NT2/D1 (cell line): ENCODE measurements around the gene ASPSCR1.

Experiments
- DNase-seq: peaks from one replicate; pipeline ENCODE4 v3.0.0-alpha.2; 2011; ENCODE audit warnings: low read depth, low spot score
- H3K27me3 ChIP-seq: 2 replicates; pipeline ENCODE4 v1.6.0; 2011; ENCODE audit warnings: mild to moderate bottlenecking; ENCODE audit not compliant: insufficient read length, insufficient read depth
- H3K36me3 ChIP-seq: 2 replicates; pipeline ENCODE4 v1.6.1; 2011; ENCODE audit warnings: mild to moderate bottlenecking, low read length, mixed read lengths; ENCODE audit not compliant: insufficient read depth, insufficient read length
- H3K4me1 ChIP-seq: 2 replicates; pipeline ENCODE4 v1.5.1; 2011; ENCODE audit not compliant: insufficient read depth, insufficient read length
- H3K4me3 ChIP-seq: 2 replicates; pipeline ENCODE4 v1.5.1; 2011; ENCODE audit warnings: low read depth; ENCODE audit not compliant: insufficient read length
- H3K9ac ChIP-seq: 2 replicates; pipeline ENCODE4 v1.6.0; 2011; ENCODE audit warnings: low read depth; ENCODE audit not compliant: insufficient read length
- H3K9me3 ChIP-seq: 2 replicates; pipeline ENCODE4 v1.5.1; 2011; ENCODE audit warnings: mild to moderate bottlenecking, low read length; ENCODE audit not compliant: insufficient read depth
- SUZ12 ChIP-seq: IDR thresholded peaks from 2 replicates; pipeline ENCODE4 v1.6.1; 2011; ENCODE audit not compliant: insufficient read length, insufficient read depth; ENCODE audit errors: extremely low read depth
- YY1 ChIP-seq: IDR thresholded peaks from 2 replicates; pipeline ENCODE4 v1.6.1; 2011; ENCODE audit not compliant: insufficient read length, insufficient read depth
- ZNF274 ChIP-seq: IDR thresholded peaks from 2 replicates; pipeline ENCODE4 v1.6.1; 2011; ENCODE audit warnings: mild to moderate bottlenecking, low read depth, low read length

Gene ASPSCR1

GRCh38 chr17:81977211-81977808 lies at the start of gene ASPSCR1:
TSS of gene ASPSCR1 (plus strand) at chr17:81977629. CDS start at chr17:81977647, 18 bp downstream.
- Histone ChIP-seq H3K9ac (peak within 1 kb of the TSS; percentile 94), H3K4me1 (peaks cover 14% of the 10 kb centered on the region), H3K9me3 (peaks cover 19% of the 10 kb centered on the region; the same call in 1 of the 2 replicates), H3K27me3 (peaks cover 15% of the 10 kb centered on the region), H3K36me3 (peaks cover 18% of the 10 kb centered on the region), H3K4me3 (peak within 1 kb of the TSS; percentile 89)
- DNase-seq = peak; percentile 82
- TF ChIP-seq YY1 (peak; percentile 74), SUZ12 (no peak), ZNF274 (no peak)

GRCh38 chr17:81927653-81928543 lies 49.5 kb upstream of the ASPSCR1 start, which contains the start of gene MAFG:
TSS of gene MAFG (minus strand) at chr17:81927735. CDS start at chr17:81923185, 4,550 bp downstream.
- H3K4me3 ChIP-seq = peak within 1 kb of the TSS; percentile 80
- DNase-seq = peak; percentile 79
- peaks cover 10% of the 10 kb centered on the region for H3K27me3 ChIP-seq
- H3K4me1 ChIP-seq = peaks cover 39% of the 10 kb centered on the region
- TF ChIP-seq SUZ12 = no peak
- no peak for TF ChIP-seq ZNF274
- no peak for TF ChIP-seq YY1
- H3K36me3 ChIP-seq = peaks cover 18% of the 10 kb centered on the region
- H3K9ac ChIP-seq = peak within 1 kb of the TSS; percentile 92
- no peaks in the 10 kb centered on the region for H3K9me3 ChIP-seq

GRCh38 chr17:81928544-81929252 lies 48.7 kb upstream of the ASPSCR1 start:
- Histone ChIP-seq H3K9me3 (no peaks in the 10 kb centered on the region), H3K36me3 (peaks cover 25% of the 10 kb centered on the region), H3K27me3 (peaks cover 10% of the 10 kb centered on the region), H3K4me1 (peaks cover 36% of the 10 kb centered on the region), H3K4me3 (peak overlapping the region; percentile 80), H3K9ac (peak overlapping the region; percentile 92)
- TF ChIP-seq SUZ12 = no peak
- TF ChIP-seq YY1 = no peak
- TF ChIP-seq ZNF274 = no peak
- DNase-seq = no peak

- H3K4me3 ChIP-seq = no peak overlapping the region
- peaks cover 28% of the 10 kb centered on the region for H3K4me1 ChIP-seq
- DNase-seq = no peak
- TF ChIP-seq SUZ12 (no peak), ZNF274 (no peak)
- H3K36me3 ChIP-seq = peaks cover 33% of the 10 kb centered on the region
- H3K9ac ChIP-seq = peak overlapping the region; percentile 92
- H3K9me3 ChIP-seq = no peaks in the 10 kb centered on the region
- peaks cover 10% of the 10 kb centered on the region for H3K27me3 ChIP-seq
Observed at GRCh38 chr17:81929253-81930141, 47.9 kb upstream of the ASPSCR1 start.

DNA sequence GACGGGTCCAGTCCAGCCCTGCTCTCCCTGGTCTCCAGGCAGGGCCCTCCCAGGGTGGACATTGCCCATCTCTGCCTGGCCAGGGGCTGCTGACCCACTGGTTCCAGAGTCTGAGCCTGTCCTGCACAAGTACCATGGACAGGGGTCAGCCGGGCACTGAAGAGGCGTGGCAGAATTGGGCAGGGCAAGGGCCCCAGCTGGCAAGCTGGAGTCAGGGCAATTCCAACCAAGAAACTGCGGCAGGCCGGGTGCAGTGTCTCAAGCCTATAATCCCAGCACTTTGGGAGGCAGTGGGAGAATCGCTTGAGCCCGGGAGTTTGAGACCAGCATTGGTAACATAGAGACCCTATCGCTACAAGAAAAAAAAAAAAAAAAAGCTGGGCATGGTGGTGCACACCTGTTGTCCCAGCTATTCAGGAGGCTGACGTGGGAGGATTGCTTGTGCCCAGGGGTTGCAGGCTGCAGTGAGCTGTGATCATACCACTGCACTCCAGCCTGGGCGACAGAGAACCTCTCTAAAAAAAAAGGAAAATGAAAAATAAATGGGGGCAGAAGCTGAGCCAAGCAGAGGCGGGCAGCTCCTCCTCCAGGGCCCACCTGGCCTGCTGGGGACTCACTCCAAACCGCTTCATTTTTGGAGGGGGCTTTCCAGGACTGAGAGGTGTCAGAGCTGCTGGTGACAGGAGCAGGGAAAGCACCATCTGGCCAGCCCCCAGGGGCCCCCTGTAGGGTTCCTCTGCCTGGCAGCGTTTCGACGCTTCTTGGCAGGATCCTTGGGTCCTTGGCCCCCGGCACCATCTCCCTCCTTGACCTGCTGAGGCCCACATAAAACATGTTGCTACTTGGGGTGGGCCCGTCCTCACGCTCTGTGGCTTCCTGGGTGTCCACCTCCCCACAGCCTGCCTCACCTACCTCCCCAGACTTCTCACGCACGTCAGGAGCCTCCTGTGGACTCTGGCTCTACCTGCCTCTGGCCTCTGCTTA lies 47.0 kb upstream of the ASPSCR1 start:
- peaks cover 29% of the 10 kb centered on the region for H3K4me1 ChIP-seq
- DNase-seq = no peak
- peaks cover 38% of the 10 kb centered on the region for H3K36me3 ChIP-seq

DNA sequence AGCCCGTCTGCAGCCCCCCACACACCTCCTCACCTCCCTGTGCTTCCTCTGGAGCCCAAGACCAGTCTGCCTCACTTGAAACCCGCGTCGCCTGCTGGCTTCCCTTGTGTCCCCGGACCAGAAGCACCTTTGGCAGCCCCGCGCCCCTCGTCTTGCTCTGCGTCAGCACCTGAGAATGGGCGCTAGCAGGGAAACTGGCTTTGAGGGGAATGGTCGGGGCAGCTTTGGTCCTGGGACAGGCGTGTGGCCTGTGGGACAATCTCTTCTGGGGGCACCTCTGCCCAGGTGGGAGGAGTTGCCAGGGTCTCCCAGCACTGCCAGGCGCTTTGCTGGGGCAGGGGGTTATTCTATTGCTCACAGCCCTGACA lies 46.3 kb upstream of the ASPSCR1 start:
- Histone ChIP-seq H3K4me1 (peaks cover 30% of the 10 kb centered on the region), H3K4me3 (no peak overlapping the region), H3K9me3 (no peaks in the 10 kb centered on the region), H3K36me3 (peaks cover 44% of the 10 kb centered on the region), H3K27me3 (peaks cover 10% of the 10 kb centered on the region), H3K9ac (no peak overlapping the region)
- no peak for TF ChIP-seq YY1
- no peak for TF ChIP-seq ZNF274
- no peak for TF ChIP-seq SUZ12
- no peak for DNase-seq

More for the DNA sequence above, 47.0 kb upstream of the ASPSCR1 start:
- Histone ChIP-seq H3K4me3 (no peak overlapping the region), H3K9ac (peak overlapping the region; percentile 10), H3K27me3 (peaks cover 10% of the 10 kb centered on the region), H3K9me3 (no peaks in the 10 kb centered on the region)
- TF ChIP-seq SUZ12 (no peak), YY1 (no peak), ZNF274 (no peak)
